GM12865 (cell line): ENCODE data around the gene ITGB7.

ENCODE experiments used
- DNase-seq: peaks from one replicate; pipeline ENCODE4 v3.0.0; 2010; ENCODE audit warnings: low read depth
- H3K4me3 ChIP-seq: 2 replicates; pipeline ENCODE4 v1.5.1; 2011; ENCODE audit warnings: mild to moderate bottlenecking, low read depth, low read length, control low read depth
- CTCF ChIP-seq: IDR thresholded peaks from 2 replicates; pipeline ENCODE4 v1.5.1; 2011; ENCODE audit warnings: low read length, control low read depth, low read depth, inconsistent platforms; ENCODE audit not compliant: insufficient read depth; ENCODE audit errors: missing control alignments

Gene ITGB7

DNA sequence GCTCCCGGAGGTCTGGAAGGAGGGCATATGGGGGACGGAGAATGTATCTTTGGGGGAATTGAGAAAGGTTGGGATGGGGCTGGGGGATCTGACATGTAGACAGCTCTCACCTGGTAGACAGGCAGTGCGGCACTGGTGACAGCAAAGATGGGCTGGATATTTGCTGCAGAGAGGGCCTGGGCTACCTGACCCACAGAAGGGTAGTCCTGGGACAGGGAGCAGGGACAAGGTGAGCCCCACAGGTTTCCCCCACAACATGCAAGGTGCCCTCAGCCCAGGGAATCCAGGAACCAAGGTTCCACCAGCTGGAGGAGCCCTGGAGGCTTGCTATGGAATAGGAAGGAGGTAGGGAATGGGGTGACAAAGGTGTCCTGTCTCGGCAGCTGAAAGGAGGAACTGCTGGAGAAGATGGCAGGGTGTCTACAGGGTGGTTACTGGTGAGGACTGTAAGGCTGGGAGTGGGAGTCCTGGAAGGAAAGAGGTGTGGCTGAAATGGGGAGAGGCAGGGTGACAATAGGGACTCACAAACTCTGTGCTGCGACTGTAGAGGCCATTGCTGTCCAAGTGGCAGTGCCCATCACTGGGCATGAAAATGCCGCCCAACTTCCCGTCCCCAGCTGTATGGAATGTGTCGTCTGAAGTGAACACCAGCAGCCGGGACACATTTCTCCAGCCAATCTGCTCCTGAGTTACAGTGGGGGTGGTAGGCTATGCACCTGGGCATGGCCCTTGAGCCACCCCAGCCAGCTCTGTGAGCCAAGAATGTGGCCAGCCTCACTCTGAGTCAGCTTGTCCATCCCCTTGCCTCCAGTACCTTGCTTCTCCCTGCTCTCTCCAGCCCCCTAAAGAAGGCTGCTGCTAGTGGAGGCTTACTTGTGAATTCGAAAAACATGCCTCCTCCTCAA lies 11.3 kb downstream of the ITGB7 start:
- no peak for TF ChIP-seq CTCF

GRCh38 chr12:53194973-53195372 lies 12.1 kb downstream of the ITGB7 start:
- DNase-seq, result no peak
- no peak for TF ChIP-seq CTCF
- H3K4me3 ChIP-seq, result no peak overlapping the region

More for the DNA sequence above, 11.3 kb downstream of the ITGB7 start:
- no peak for DNase-seq
- H3K4me3 ChIP-seq, result no peak overlapping the region

- DNase-seq, result no peak
- TF ChIP-seq CTCF, result no peak
- H3K4me3 ChIP-seq, result no peak overlapping the region
Measured at GRCh38 chr12:53193985-53194716, 12.9 kb downstream of the ITGB7 start.

GRCh38 chr12:53193040-53193439 lies 14.0 kb downstream of the ITGB7 start:
- no peak overlapping the region for H3K4me3 ChIP-seq
- no peak for DNase-seq
- no peak for TF ChIP-seq CTCF

DNA sequence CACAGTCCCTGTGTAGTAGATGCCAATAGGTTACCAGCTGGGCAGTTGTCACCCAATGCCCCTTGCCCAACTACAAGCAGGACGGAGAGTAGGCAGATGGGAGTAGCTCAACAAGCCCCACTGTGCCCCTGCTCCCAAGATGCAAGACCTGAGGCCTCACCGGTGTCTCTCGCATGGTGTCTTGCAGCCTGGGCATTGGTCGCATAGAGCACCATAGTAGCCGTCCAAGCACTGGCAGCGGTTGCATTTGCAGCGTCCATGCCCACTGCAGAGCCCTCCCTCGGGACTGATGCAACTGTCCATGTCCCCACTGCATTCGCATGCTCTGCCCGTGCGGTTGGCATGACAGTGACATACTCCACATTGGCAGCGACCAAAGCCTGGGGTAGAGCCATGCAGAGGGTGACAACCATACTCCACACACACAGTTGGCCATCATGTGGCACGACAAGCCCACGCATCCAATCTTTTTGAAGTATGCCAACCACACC lies 14.5 kb downstream of the ITGB7 start:
- no peak for TF ChIP-seq CTCF
- H3K4me3 ChIP-seq, result no peak overlapping the region

GRCh38 chr12:53191885-53192530 lies 15.0 kb downstream of the ITGB7 start:
- no peak overlapping the region for H3K4me3 ChIP-seq
- TF ChIP-seq CTCF, result no peak
- no peak for DNase-seq

More for the DNA sequence above, 14.5 kb downstream of the ITGB7 start:
- DNase-seq, result no peak
